Activated CD8-positive, alpha-beta memory T cell treated with anti-CD3 and anti-CD28 coated beads, Interleukin-2, amount 50 U/mL, for 24 hours (primary cell): Measurements from ENCODE around the gene OTOF.

ENCODE experiments used
- DNase-seq: peaks from one replicate; pipeline ENCODE4 v3.0.0-alpha.2; 2020; ENCODE audit errors: extremely low read depth

The OTOF gene

GRCh38 chr2:26412091-26412673 lies 65.7 kb downstream of the OTOF start:
- no peak for DNase-seq

GRCh38 chr2:26411419-26411818 lies 66.5 kb downstream of the OTOF start:
- no peak for DNase-seq

- DNase-seq = no peak
Measured at GRCh38 chr2:26410764-26411243, 67.1 kb downstream of the OTOF start.

GRCh38 chr2:26409785-26410184 lies 68.1 kb downstream of the OTOF start:
- no peak for DNase-seq

GRCh38 chr2:26407526-26407925 lies 70.4 kb downstream of the OTOF start:
- no peak for DNase-seq
